ENCODE measurements around the gene OPCML.

DNA sequence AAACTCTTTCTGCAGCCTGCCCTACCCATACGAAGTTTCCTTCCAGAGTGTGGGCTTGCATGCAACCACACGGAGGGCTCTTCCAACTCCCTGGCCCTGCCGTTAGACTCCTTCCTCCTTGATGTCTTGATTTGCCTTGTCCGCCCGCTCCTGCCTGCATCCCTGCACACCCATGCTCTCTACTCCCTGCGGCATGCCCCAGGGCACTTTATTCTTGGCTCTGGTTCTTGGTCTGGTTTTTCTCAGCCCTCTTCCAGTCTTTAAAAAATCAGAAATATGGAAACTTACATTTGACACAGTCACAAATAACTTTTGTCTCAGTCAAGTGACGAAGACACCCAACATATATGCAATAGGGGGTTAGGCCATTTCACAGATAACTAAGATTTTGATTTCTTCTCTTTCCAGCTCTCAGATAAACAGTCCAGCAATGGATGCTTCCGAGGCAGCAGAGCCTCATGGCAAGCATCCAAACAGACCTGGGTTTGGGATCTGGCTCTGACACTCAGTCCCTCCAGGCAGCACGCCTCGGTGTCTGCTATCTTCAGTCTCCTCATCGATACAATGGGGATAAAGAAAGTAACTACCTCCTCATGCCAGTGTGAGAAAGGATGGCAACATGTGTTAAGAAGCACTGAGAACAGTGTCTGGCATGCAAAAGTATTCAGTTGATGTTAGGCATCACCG, 15.7 kb upstream of the OPCML start:
- TF ChIP-seq, protein P1, sequence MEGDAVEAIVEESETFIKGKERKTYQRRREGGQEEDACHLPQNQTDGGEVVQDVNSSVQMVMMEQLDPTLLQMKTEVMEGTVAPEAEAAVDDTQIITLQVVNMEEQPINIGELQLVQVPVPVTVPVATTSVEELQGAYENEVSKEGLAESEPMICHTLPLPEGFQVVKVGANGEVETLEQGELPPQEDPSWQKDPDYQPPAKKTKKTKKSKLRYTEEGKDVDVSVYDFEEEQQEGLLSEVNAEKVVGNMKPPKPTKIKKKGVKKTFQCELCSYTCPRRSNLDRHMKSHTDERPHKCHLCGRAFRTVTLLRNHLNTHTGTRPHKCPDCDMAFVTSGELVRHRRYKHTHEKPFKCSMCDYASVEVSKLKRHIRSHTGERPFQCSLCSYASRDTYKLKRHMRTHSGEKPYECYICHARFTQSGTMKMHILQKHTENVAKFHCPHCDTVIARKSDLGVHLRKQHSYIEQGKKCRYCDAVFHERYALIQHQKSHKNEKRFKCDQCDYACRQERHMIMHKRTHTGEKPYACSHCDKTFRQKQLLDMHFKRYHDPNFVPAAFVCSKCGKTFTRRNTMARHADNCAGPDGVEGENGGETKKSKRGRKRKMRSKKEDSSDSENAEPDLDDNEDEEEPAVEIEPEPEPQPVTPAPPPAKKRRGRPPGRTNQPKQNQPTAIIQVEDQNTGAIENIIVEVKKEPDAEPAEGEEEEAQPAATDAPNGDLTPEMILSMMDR (conservative IDR thresholded peaks at IDR 0.05 in 1 of 2, IDR thresholded peaks at IDR 0.05 in 1 of 2; ENCODE audit: extremely low read depth in 1 of 2, insufficient read depth in 1 of 2, low read depth in 1 of 2, low read length in 2 of 2): no peak
- TF ChIP-seq EZH2 (IDR thresholded peaks at IDR 0.05; ENCODE audit: borderline replicate concordance, low read length): no peak

Measured in mammary epithelial cell (primary cell).